SK-N-SH (cell line): Measurements from ENCODE around the gene PNPLA1. TPM values are rescaled to one million over a fixed set of nuclear protein-coding genes. Genes with fewer than 3 reads are reported as not detected.

Source experiments
- CTCF ChIA-PET: fragments of 300-600, 350-600 bp; formaldehyde crosslinking; extraction: SDS; loops from one replicate; lab custom pipeline; 2021; lab: Yijun Ruan, JAX
- POLR2A ChIA-PET: fragments of 350-600 bp; sonication (Branson Sonifier 250); formaldehyde crosslinking; extraction: SDS; loops from one replicate; lab custom pipeline; 2020; ENCODE audit warnings: antibody characterized with exemption, inconsistent platforms; lab: Yijun Ruan, JAX
- DNase-seq: peaks from one replicate; pipeline ENCODE4 v3.0.0; 2012
- H2AFZ ChIP-seq: fragments of 200-600 bp; sonication (generic); 2 replicates; pipeline ENCODE4 v1.8.1; 2016; ENCODE audit warnings: antibody characterized with exemption, mild to moderate bottlenecking, low read depth
- H3F3A ChIP-seq: fragments of 200-600 bp; sonication (generic); replicated peaks from 2 replicates; pipeline ENCODE3; 2016; ENCODE audit warnings: antibody characterized with exemption, mild to moderate bottlenecking; ENCODE audit not compliant: insufficient read depth
- H3K27ac ChIP-seq, 2 experiments: fragments of 200-500 bp in 1 of 2; fragments of 200-600 bp in 1 of 2; sonication (Bioruptor generic) in 1 of 2; sonication (generic), shearing (Covaris generic) in 1 of 2; 2 replicates each; pipeline versions ENCODE4 v1.5.1 to v1.6.1; 2014 to 2016; ENCODE audit warnings: low read depth in 2 of 2, inconsistent platforms in 1 of 2, low read length in 1 of 2, mild to moderate bottlenecking in 1 of 2, mixed read lengths in 1 of 2
- H3K27me3 ChIP-seq: fragments of 200-600 bp; sonication (generic), shearing (Covaris generic); 2 replicates; pipeline ENCODE4 v1.6.1; 2016; ENCODE audit warnings: mixed run types; ENCODE audit not compliant: insufficient read depth
- H3K36me3 ChIP-seq, 2 experiments: fragments of 200-500 bp in 1 of 2; fragments of 200-600 bp in 1 of 2; sonication (Bioruptor generic) in 1 of 2; sonication (generic) in 1 of 2; replicated peaks in 1 of 2; 2 replicates each; pipeline versions ENCODE3 to v1.5.1; 2014 to 2016; ENCODE audit warnings: low read length in 1 of 2, mild to moderate bottlenecking in 1 of 2; ENCODE audit not compliant: insufficient read depth in 2 of 2, control insufficient read depth in 1 of 2
- H3K4me1 ChIP-seq, 2 experiments: fragments of 200-500 bp in 1 of 2; fragments of 200-600 bp in 1 of 2; sonication (Bioruptor generic) in 1 of 2; sonication (generic), shearing (Covaris generic) in 1 of 2; 2 replicates each; pipeline versions ENCODE4 v1.5.1 to v1.6.1; 2014 to 2016; ENCODE audit warnings: low read depth in 1 of 2, low read length in 1 of 2, mixed run types in 1 of 2; ENCODE audit not compliant: insufficient read depth in 2 of 2, control insufficient read depth in 1 of 2
- H3K4me2 ChIP-seq: fragments of 200-600 bp; sonication (generic), shearing (Covaris generic); 2 replicates; pipeline ENCODE4 v1.6.1; 2017; ENCODE audit warnings: mixed run types
- H3K4me3 ChIP-seq, 2 experiments: fragments of 200-500 bp in 1 of 2; fragments of 200-600 bp in 1 of 2; sonication (Bioruptor generic) in 1 of 2; sonication (generic), shearing (Covaris generic) in 1 of 2; 2 replicates each; pipeline versions ENCODE4 v1.5.1 to v1.8.1; 2014 to 2016; ENCODE audit warnings: low read depth in 2 of 2, inconsistent platforms in 1 of 2, low read length in 1 of 2, mild to moderate bottlenecking in 1 of 2, mixed read lengths in 1 of 2, moderate library complexity in 1 of 2
- H3K79me2 ChIP-seq: fragments of 200-600 bp; sonication (generic); 2 replicates; pipeline ENCODE4 v1.8.1; 2017; ENCODE audit warnings: mild to moderate bottlenecking; ENCODE audit not compliant: insufficient read depth
- H3K9ac ChIP-seq: fragments of 200-600 bp; sonication (generic); 2 replicates; pipeline ENCODE4 v1.6.1; 2017; ENCODE audit warnings: mixed run types
- H3K9me2 ChIP-seq: fragments of 200-600 bp; sonication (generic); 2 replicates; pipeline ENCODE4 v1.6.1; 2017; ENCODE audit warnings: mixed run types
- H3K9me3 ChIP-seq: fragments of 200-600 bp; sonication (generic); 2 replicates; pipeline ENCODE4 v1.6.1; 2017; ENCODE audit warnings: mixed run types, mild to moderate bottlenecking, moderate library complexity
- H4K20me1 ChIP-seq: fragments of 200-600 bp; sonication (generic); 2 replicates; pipeline ENCODE4 v1.6.1; 2017; ENCODE audit warnings: mild to moderate bottlenecking, mixed run types; ENCODE audit not compliant: insufficient read depth
- CTCF ChIP-seq: fragments of 200-600 bp; sonication (generic); IDR thresholded peaks from 2 replicates; pipeline ENCODE4 v1.6.1; 2017; ENCODE audit warnings: antibody characterized with exemption, mild to moderate bottlenecking, moderate library complexity
- ELF1 ChIP-seq: IDR thresholded peaks from 2 replicates; pipeline ENCODE4 v1.4.0; 2012
- EZH2phosphoT487 ChIP-seq: fragments of 200-600 bp; sonication (generic); IDR thresholded peaks from 2 replicates; pipeline ENCODE4 v1.6.1; 2017; ENCODE audit warnings: low read depth, mixed run types, mild to moderate bottlenecking, antibody characterized with exemption, moderate library complexity, borderline replicate concordance
- FOSL2 ChIP-seq: IDR thresholded peaks from 2 replicates; pipeline ENCODE4 v1.4.0; 2012; ENCODE audit warnings: low read depth, mild to moderate bottlenecking, moderate library complexity, borderline replicate concordance
- FOXJ3 ChIP-seq: sonication (generic); formaldehyde crosslinking; IDR thresholded peaks from 2 replicates; pipeline ENCODE4 v1.5.1; 2020; ENCODE audit warnings: mild to moderate bottlenecking, missing genetic modification reagents
- JUND ChIP-seq: IDR thresholded peaks from 2 replicates; pipeline ENCODE4 v1.4.0; 2012
- MXI1 ChIP-seq: IDR thresholded peaks from 2 replicates; pipeline ENCODE4 v1.6.1; 2012; ENCODE audit warnings: mild to moderate bottlenecking, low read depth, low read length, improper control_type of control experiment
- POLR2AphosphoS5 ChIP-seq: IDR thresholded peaks from 2 replicates; pipeline ENCODE4 v1.6.1; 2012; ENCODE audit warnings: low read depth, low read length
- RCOR1 ChIP-seq: fragments of 150-350 bp; IDR thresholded peaks from 2 replicates; pipeline ENCODE4 v1.6.1; 2017; ENCODE audit warnings: antibody characterized with exemption, low read length
- RFX5 ChIP-seq: IDR thresholded peaks from 2 replicates; pipeline ENCODE4 v1.6.1; 2012; ENCODE audit warnings: mild to moderate bottlenecking, improper control_type of control experiment, low read length
- TEAD4 ChIP-seq: IDR thresholded peaks from 2 replicates; pipeline ENCODE4 v1.4.0; 2012; ENCODE audit warnings: mild to moderate bottlenecking, borderline replicate concordance; ENCODE audit not compliant: insufficient read depth
- USF2 ChIP-seq: fragments of 150-350 bp; IDR thresholded peaks from 2 replicates; pipeline ENCODE4 v1.6.1; 2017; ENCODE audit warnings: antibody characterized with exemption, low read length, low read depth, borderline replicate concordance
- WGBS: methylation state at CpG from one replicate; pipeline ENCODE4 v1.1.6; 2017; ENCODE audit warnings: low lambda C conversion rate; 5-methylcytosine and 5-hydroxymethylcytosine counted together
- polyA plus RNA-seq, 3 experiments: library from polyadenylated mRNA; depleted of rRNA; stranded (reverse); fragments of >200 nt; gene quantifications; 2 replicates each; pipeline ENCODE4 v1.2.3, GENCODE V29; 2012

The PNPLA1 gene
- polyA plus RNA-seq, 1 of the 3 experiments (the other 2 are of a cell fraction), result not detected

GRCh38 chr6:36223706-36224105 is 46.2 kb upstream of the PNPLA1 start:
- Histone ChIP-seq H3K79me2 (no peaks in the 10 kb centered on the region; the same call in 1 of the 2 replicates), H3K36me3 (peaks cover 64 to 85% of the 10 kb centered on the region in 2 experiments)
- CTCF ChIA-PET, result no interaction called here

GRCh38 chr6:36224918-36225461 is 44.9 kb upstream of the PNPLA1 start:
- Histone ChIP-seq H3K9ac (no peak overlapping the region), H3K9me3 (no peaks in the 10 kb centered on the region), H3K4me1 (peaks cover 0 to 14% of the 10 kb centered on the region in 2 experiments; a peak in 1 of 4 replicates), H3K79me2 (no peaks in the 10 kb centered on the region; the same call in 1 of the 2 replicates), H3F3A (no peaks in the 10 kb centered on the region), H3K27ac (no peak overlapping the region; a peak in 1 of 4 replicates), H3K4me2 (no peak overlapping the region), H3K4me3 (no peak overlapping the region), H4K20me1 (no peaks in the 10 kb centered on the region; the same call in 1 of the 2 replicates), H3K27me3 (no peaks in the 10 kb centered on the region), H3K9me2 (no peaks in the 10 kb centered on the region), H3K36me3 (peaks cover 56 to 85% of the 10 kb centered on the region in 2 experiments), H2AFZ (no peak overlapping the region)
- POLR2A ChIA-PET, result no interaction called here
- peak; percentile 33 for DNase-seq
- 90% methylated on average over 2 of the region's 5 CpGs for WGBS
- CTCF ChIA-PET, result interaction anchor here (0.7 to 0.9 kb wide), 3 partner anchors 10 to 28 kb away, joined by 3 to 4 read pairs (median 3); no protein-coding TSS in a partner anchor
- TF ChIP-seq TEAD4 (no peak), USF2 (no peak), POLR2AphosphoS5 (no peak), RFX5 (no peak), JUND (no peak), ELF1 (no peak), RCOR1 (no peak), EZH2phosphoT487 (no peak), CTCF (no peak)

More at GRCh38 chr6:36223706-36224105, 46.2 kb upstream of the PNPLA1 start:
- Histone ChIP-seq H3K4me2 (no peak overlapping the region), H3K9me2 (no peaks in the 10 kb centered on the region), H3K27me3 (no peaks in the 10 kb centered on the region), H2AFZ (no peak overlapping the region), H3K4me3 (no peak overlapping the region), H3K9ac (no peak overlapping the region), H3F3A (no peaks in the 10 kb centered on the region), H4K20me1 (no peaks in the 10 kb centered on the region; the same call in 1 of the 2 replicates), H3K9me3 (no peaks in the 10 kb centered on the region), H3K27ac (no peak overlapping the region), H3K4me1 (peaks cover 0 to 9% of the 10 kb centered on the region in 2 experiments; a peak in 1 of 4 replicates)
- no peak for TF ChIP-seq MXI1
- no peak for TF ChIP-seq FOXJ3
- TF ChIP-seq FOSL2, result no peak
- WGBS, result 100% methylated on average over 1 of the region's 1 CpG
- no peak for DNase-seq
- POLR2A ChIA-PET, result no interaction called here
